Activated T-cell treated with anti-CD3 and anti-CD28 coated beads for 4 hours (primary cell): ENCODE data around the gene CES5A.
"Not testable (repeated sequence)": the region's sequence is repeated elsewhere in the genome, so short reads cannot be mapped to it uniquely, and the experiment has no call there.

ENCODE experiments used
- DNase-seq: peaks from one replicate; pipeline ENCODE4 v3.0.0-alpha.2; 2020

CES5A gene

GRCh38 chr16:55875273-55875672 is at the start of gene CES5A:
TSS of gene CES5A (minus strand) at chr16:55875373. CDS start at chr16:55875221, 152 bp downstream.
- no peak for DNase-seq

- DNase-seq, result no peak
These were observed 47.5 kb upstream of the CES5A start for GRCh38 chr16:55922662-55923061.

GRCh38 chr16:55917373-55918160 is 42.4 kb upstream of the CES5A start:
- DNase-seq, result no peak

GRCh38 chr16:55915096-55915827 is 40.1 kb upstream of the CES5A start:
- no peak for DNase-seq

GRCh38 chr16:55914383-55914782 is 39.2 kb upstream of the CES5A start:
- DNase-seq, result no peak

- DNase-seq, result no peak
These were observed 38.5 kb upstream of the CES5A start for GRCh38 chr16:55913716-55914115.

- DNase-seq, result not testable (repeated sequence)
These were observed 37.9 kb upstream of the CES5A start for GRCh38 chr16:55913121-55913520.

GRCh38 chr16:55912022-55912421 is 36.8 kb upstream of the CES5A start:
- DNase-seq, result no peak

- no peak for DNase-seq
These were observed 36.4 kb upstream of the CES5A start for GRCh38 chr16:55911616-55912015.

- no peak for DNase-seq
These were observed 34.7 kb upstream of the CES5A start for GRCh38 chr16:55909876-55910275.

GRCh38 chr16:55908641-55909040 is 33.5 kb upstream of the CES5A start:
- no peak for DNase-seq

- no peak for DNase-seq
These were observed 32.5 kb upstream of the CES5A start for GRCh38 chr16:55907661-55908060.

- DNase-seq, result no peak
These were observed 30.9 kb upstream of the CES5A start for GRCh38 chr16:55906123-55906522.

- no peak for DNase-seq
These were observed 30.5 kb upstream of the CES5A start for GRCh38 chr16:55905651-55906050.

- no peak for DNase-seq
These were observed 26.5 kb upstream of the CES5A start for GRCh38 chr16:55901566-55902217.

GRCh38 chr16:55900616-55901393 is 25.6 kb upstream of the CES5A start:
- no peak for DNase-seq

GRCh38 chr16:55899857-55900256 is 24.7 kb upstream of the CES5A start:
- no peak for DNase-seq

- DNase-seq, result no peak
These were observed 23.4 kb upstream of the CES5A start for GRCh38 chr16:55898592-55898991.

GRCh38 chr16:55892821-55893220 is 17.6 kb upstream of the CES5A start:
- DNase-seq, result no peak

GRCh38 chr16:55889518-55889917 is 14.3 kb upstream of the CES5A start:
- DNase-seq, result no peak

- no peak for DNase-seq
These were observed 13.4 kb upstream of the CES5A start for GRCh38 chr16:55888546-55888945.

GRCh38 chr16:55876854-55877253 is 1.7 kb upstream of the CES5A start:
- no peak for DNase-seq

- no peak for DNase-seq
These were observed 2.1 kb downstream of the CES5A start for GRCh38 chr16:55873122-55873521.
